ENCODE data around the gene CAMTA1.

- TF ChIP-seq, protein P1, sequence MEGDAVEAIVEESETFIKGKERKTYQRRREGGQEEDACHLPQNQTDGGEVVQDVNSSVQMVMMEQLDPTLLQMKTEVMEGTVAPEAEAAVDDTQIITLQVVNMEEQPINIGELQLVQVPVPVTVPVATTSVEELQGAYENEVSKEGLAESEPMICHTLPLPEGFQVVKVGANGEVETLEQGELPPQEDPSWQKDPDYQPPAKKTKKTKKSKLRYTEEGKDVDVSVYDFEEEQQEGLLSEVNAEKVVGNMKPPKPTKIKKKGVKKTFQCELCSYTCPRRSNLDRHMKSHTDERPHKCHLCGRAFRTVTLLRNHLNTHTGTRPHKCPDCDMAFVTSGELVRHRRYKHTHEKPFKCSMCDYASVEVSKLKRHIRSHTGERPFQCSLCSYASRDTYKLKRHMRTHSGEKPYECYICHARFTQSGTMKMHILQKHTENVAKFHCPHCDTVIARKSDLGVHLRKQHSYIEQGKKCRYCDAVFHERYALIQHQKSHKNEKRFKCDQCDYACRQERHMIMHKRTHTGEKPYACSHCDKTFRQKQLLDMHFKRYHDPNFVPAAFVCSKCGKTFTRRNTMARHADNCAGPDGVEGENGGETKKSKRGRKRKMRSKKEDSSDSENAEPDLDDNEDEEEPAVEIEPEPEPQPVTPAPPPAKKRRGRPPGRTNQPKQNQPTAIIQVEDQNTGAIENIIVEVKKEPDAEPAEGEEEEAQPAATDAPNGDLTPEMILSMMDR (IDR thresholded peaks at IDR 0.05) = no peak
- no peak for TF ChIP-seq POLR2A (IDR thresholded peaks at IDR 0.05)
These were observed 513.5 kb downstream of the CAMTA1 start for GRCh38 chr1:7298749-7299151.
